SK-N-MC (cell line): ENCODE data around the gene KRTAP1-4.

Experiments used
- EZH2 ChIP-seq: fragments of 200-600 bp; sonication (generic); IDR thresholded peaks from one replicate; pipeline ENCODE4 v1.6.1; 2017; ENCODE audit warnings: antibody characterized with exemption
- FOXP2 ChIP-seq: optimal IDR thresholded peaks from 2 replicates; pipeline ENCODE3; 2011; ENCODE audit warnings: mild to moderate bottlenecking, moderate library complexity; ENCODE audit not compliant: insufficient read depth; ENCODE audit errors: extremely low read length, control extremely low read depth
- POLR2AphosphoS5 ChIP-seq: IDR thresholded peaks from 2 replicates; pipeline ENCODE4 v1.6.1; 2012; ENCODE audit warnings: mild to moderate bottlenecking, low read depth, low read length, borderline replicate concordance

DNA sequence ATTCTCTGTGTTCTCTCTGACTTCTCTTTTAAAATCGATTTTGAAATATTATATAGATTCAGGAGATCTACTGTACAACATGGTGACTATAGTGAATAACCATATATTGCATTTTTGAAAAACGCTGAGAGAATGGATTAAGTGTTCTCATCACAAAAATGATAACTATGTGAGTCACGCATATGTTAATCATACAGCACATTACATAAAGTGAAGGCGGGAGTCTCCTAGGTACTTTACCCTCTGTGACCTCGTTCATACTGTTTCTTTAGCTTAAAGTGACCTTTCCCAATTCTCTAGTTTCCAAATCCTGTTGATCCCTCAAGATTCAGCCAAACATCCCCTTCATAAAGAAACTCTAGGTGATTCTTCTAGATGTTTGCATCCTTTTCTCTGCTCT lies 27.2 kb downstream of the KRTAP1-4 start:
- TF ChIP-seq EZH2, result no peak
- no peak for TF ChIP-seq POLR2AphosphoS5
- TF ChIP-seq FOXP2, result no peak
